Urinary bladder (tissue), 4 donors: ENCODE data around the gene IZUMO4. TPM values are rescaled to one million over a fixed set of nuclear protein-coding genes. Genes with fewer than 3 reads are reported as not detected.
"Not testable (repeated sequence)": the region's sequence is repeated elsewhere in the genome, so short reads cannot be mapped to it uniquely, and the experiment has no call there.

ENCODE experiments used
- DNase-seq: peaks from one replicate; pipeline ENCODE4 v3.0.0-alpha.2; 2015; ENCODE audit errors: extremely low spot score
- H3K27ac ChIP-seq: one replicate; pipeline ENCODE4 v1.5.1; 2013; ENCODE audit warnings: low read depth, mild to moderate bottlenecking, moderate library complexity
- H3K36me3 ChIP-seq: one replicate; pipeline ENCODE4 v1.6.1; 2013; ENCODE audit warnings: mild to moderate bottlenecking, moderate library complexity; ENCODE audit not compliant: insufficient read depth
- H3K4me1 ChIP-seq: one replicate; pipeline ENCODE4 v1.6.1; 2013; ENCODE audit warnings: mild to moderate bottlenecking, moderate library complexity; ENCODE audit not compliant: insufficient read depth
- H3K4me3 ChIP-seq: one replicate; pipeline ENCODE4 v1.5.1; 2013; ENCODE audit warnings: low read depth, low read length
- WGBS: extraction: QIAGEN DNeasy Blood & Tissue Kit; methylation state at CpG from one replicate; pipeline ENCODE4 v1.1.7; 2013; 5-methylcytosine and 5-hydroxymethylcytosine counted together
- polyA plus RNA-seq: library from polyadenylated mRNA; stranded (reverse); fragments of 200-250 nt; gene quantifications from one replicate; pipeline ENCODE4 v1.2.3, GENCODE V29; 2013
- total RNA-seq: library from RNA; depleted of rRNA; stranded (reverse); fragments of >200 nt; gene quantifications from one replicate; pipeline ENCODE4 v1.2.3, GENCODE V29; 2014
- donor health status: healthy with polysubstance abuse.
- donor health status: healthy.

IZUMO4 gene
- total and polyA plus RNA-seq, 2 donors, result 1.5 to 9.2 TPM

DNA sequence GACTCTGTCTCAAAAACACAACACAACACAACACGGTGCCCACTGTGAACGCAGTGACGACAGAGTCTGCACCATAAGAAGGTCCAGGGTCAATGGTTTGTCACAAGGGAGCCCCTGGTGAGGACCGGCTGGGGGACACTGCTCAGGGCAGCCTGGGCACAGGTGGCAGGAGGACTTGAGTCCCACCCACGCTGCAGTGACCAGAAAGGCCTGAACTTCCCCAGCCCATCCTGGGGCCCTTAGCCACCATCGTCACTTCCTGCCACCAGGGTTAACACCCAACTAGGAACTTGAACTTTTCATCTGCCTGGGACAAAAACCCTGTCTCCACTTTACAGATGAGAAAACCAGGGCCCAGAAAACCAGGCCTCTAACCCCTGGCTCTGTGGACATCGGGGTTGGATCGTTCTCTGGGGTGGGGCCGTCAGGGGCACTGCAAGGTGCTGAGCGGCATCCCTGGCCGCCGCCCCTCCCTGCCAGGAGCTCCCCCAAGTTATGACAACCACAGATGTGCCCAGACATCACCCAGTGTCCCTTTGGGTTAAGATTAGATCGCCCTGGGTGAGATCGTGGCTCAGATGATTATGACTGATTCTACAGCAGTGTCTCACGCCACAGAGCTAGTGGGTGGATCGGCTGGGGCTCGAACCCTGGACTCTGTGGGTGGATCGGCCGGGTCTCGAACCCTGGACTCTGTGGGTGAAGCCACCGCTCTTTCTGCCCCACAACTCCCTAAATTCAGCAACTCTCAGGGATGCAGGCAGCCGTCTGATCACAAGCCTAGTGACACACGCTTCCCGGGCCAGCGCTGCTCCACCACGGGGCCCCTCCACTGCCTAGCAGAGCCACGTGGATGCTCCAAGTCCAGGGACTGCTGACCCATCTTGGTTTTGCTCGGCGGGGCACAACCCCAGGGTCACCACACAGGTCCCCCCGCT, 14.6 kb upstream of the IZUMO4 start:
- H3K4me1 ChIP-seq, result no peaks in the 10 kb centered on the region
- H3K27ac ChIP-seq, result peak overlapping the region; percentile 51
- peaks cover 3% of the 10 kb centered on the region for H3K36me3 ChIP-seq
- H3K4me3 ChIP-seq, result no peak overlapping the region
- DNase-seq, result no peak
- WGBS, result 82% methylated on average over 30 of the region's 30 CpGs

DNA sequence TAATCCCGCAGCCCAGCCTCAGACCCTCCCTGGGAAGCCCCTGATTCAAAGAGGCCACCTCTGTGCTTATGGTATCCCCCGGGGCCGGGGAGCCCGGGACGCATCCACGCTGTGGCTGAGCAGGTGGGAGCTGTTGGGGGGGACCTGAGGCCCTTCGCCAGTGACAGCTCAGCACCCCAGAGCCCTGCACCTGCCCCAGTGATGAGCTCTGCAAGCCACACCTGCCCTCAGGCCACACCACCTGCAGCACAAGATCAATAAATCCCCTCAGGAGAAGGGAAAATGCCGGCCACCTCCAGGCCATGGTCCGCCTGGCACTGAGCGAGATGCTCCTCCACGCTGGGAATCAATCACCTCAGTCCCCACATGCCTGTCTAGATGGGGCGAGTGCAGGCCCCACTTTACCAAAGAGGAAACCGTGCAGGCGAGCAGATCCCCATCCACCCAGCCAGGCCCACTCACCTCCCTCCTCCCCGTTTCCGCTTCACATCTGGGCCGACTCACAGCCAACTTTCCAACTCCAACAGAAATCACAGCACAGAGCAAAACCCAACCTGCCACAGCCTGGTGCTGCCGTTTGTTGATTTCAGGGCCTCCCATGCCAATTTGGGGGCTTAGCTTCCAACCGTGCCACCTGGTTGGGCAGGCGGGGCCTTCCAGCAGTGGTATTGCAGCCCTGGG, 13.4 kb upstream of the IZUMO4 start:
- no peaks in the 10 kb centered on the region for H3K4me1 ChIP-seq
- 69% methylated on average over 20 of the region's 20 CpGs for WGBS
- peaks cover 2% of the 10 kb centered on the region for H3K36me3 ChIP-seq
- H3K27ac ChIP-seq, result no peak overlapping the region
- peak overlapping the region; percentile 3 for H3K4me3 ChIP-seq
- no peak for DNase-seq

GRCh38 chr19:2084993-2085720, 11.6 kb upstream of the IZUMO4 start:
- Histone ChIP-seq H3K4me3 (peak overlapping the region; percentile 10), H3K36me3 (peaks cover under 1% of the 10 kb centered on the region), H3K4me1 (no peaks in the 10 kb centered on the region), H3K27ac (no peak overlapping the region)
- DNase-seq, result no peak
- 76% methylated on average over 28 of the region's 28 CpGs for WGBS

GRCh38 chr19:2086695-2087620, 9.8 kb upstream of the IZUMO4 start:
- H3K36me3 ChIP-seq, H3K4me1 ChIP-seq, H3K4me3 ChIP-seq, DNase-seq: not testable (repeated sequence)
- peak overlapping the region; percentile 12 for H3K27ac ChIP-seq
- WGBS, result 82% methylated on average over 13 of the region's 13 CpGs

GRCh38 chr19:2087621-2088100, 9.1 kb upstream of the IZUMO4 start:
- Histone ChIP-seq H3K36me3 (no peaks in the 10 kb centered on the region), H3K27ac (no peak overlapping the region)

GRCh38 chr19:2089001-2089711, 7.6 kb upstream of the IZUMO4 start:
- Histone ChIP-seq H3K4me1 (no peaks in the 10 kb centered on the region), H3K36me3 (no peaks in the 10 kb centered on the region), H3K27ac (peak overlapping the region; percentile 12), H3K4me3 (no peak overlapping the region)
- peak; percentile 59 for DNase-seq
- 67% methylated on average over 16 of the region's 16 CpGs for WGBS

More at GRCh38 chr19:2087621-2088100, 9.1 kb upstream of the IZUMO4 start:
- 79% methylated on average over 14 of the region's 14 CpGs for WGBS
- no peak overlapping the region for H3K4me3 ChIP-seq
- no peak for DNase-seq
- H3K4me1 ChIP-seq, result no peaks in the 10 kb centered on the region

GRCh38 chr19:2089727-2090053, 7.0 kb upstream of the IZUMO4 start:
- Histone ChIP-seq H3K4me3 (no peak overlapping the region), H3K36me3 (no peaks in the 10 kb centered on the region), H3K4me1 (no peaks in the 10 kb centered on the region), H3K27ac (peak overlapping the region; percentile 28)
- DNase-seq, result no peak
- 58% methylated on average over 2 of the region's 2 CpGs for WGBS

DNA sequence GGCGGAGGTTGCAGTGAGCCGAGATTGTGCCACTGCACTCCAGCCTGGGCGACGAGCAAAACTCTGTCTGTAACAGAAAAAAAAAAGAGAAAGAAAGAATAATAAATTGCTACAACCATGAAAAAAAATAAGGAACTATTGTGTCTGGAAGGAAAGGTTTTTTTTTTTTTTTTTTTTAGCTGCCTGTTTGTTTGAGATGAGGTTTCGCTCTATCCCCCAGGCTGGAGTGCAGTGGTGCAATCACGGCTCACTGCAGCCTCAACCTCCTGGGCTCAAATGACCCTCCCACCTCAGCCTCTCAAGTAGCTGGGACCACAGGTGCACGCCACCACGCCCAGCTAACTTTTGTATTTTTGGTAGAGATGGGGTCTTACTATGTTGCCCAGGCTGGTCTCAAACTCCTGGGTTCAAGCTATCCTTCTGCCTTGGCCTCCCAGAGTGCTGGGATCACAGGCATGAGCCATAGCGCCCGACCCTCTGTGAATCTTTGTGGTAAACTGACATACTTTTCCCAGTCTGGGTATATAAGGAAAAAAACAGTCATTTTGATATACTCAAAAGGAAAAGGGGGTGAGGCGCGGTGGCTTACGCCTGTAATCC, 4.7 kb upstream of the IZUMO4 start:
- WGBS, result 94% methylated on average over 13 of the region's 13 CpGs
- H3K27ac ChIP-seq, H3K4me1 ChIP-seq, H3K36me3 ChIP-seq, DNase-seq, H3K4me3 ChIP-seq: not testable (repeated sequence)

- peak; percentile 72 for DNase-seq
- Histone ChIP-seq H3K4me1 (no peaks in the 10 kb centered on the region), H3K4me3 (peak within 1 kb of the TSS; percentile 60), H3K36me3 (no peaks in the 10 kb centered on the region), H3K27ac (peak within 1 kb of the TSS; percentile 88)
- under 1% methylated on average over 56 of the region's 56 CpGs for WGBS
Measured at GRCh38 chr19:2096034-2096479, 658 bp upstream of the IZUMO4 start, which contains the start of gene MOB3A. MOB3A (minus strand) TSS chr19:2096326; CDS start chr19:2078560, 17,766 bp downstream.

- no peaks in the 10 kb centered on the region for H3K36me3 ChIP-seq
- no peaks in the 10 kb centered on the region for H3K4me1 ChIP-seq
- no peak for DNase-seq
- no peak overlapping the region for H3K27ac ChIP-seq
- H3K4me3 ChIP-seq, result peak overlapping the region; percentile 34
- 24% methylated on average over 30 of the region's 30 CpGs for WGBS
Measured at GRCh38 chr19:2097203-2097885, 629 bp downstream of the IZUMO4 start.

DNA sequence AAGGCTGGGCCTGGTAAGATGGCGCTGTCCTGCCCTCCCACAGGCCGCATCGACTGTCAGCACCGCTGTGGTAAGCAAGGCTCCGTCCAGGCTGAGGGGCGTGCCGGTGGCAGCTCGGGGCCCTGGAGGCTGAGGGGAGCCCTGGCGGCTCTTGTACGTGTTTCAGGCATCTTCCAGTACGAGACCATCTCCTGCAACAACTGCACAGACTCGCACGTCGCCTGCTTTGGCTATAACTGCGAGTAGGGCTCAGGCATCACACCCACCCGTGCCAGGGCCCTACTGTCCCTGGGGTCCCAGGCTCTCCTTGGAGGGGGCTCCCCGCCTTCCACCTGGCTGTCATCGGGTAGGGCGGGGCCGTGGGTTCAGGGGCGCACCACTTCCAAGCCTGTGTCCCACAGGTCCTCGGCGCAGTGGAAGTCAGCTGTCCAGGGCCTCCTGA, 1.2 kb downstream of the IZUMO4 start:
- no peaks in the 10 kb centered on the region for H3K4me1 ChIP-seq
- H3K4me3 ChIP-seq, result no peak overlapping the region
- no peak overlapping the region for H3K27ac ChIP-seq
- 79% methylated on average over 23 of the region's 23 CpGs for WGBS
- no peak for DNase-seq
- H3K36me3 ChIP-seq, result no peaks in the 10 kb centered on the region
